ENCODE data around the gene RRM1.
A peak's percentile ranks its signal among the peaks of the same experiment; 100 is the strongest.

Gene RRM1

DNA sequence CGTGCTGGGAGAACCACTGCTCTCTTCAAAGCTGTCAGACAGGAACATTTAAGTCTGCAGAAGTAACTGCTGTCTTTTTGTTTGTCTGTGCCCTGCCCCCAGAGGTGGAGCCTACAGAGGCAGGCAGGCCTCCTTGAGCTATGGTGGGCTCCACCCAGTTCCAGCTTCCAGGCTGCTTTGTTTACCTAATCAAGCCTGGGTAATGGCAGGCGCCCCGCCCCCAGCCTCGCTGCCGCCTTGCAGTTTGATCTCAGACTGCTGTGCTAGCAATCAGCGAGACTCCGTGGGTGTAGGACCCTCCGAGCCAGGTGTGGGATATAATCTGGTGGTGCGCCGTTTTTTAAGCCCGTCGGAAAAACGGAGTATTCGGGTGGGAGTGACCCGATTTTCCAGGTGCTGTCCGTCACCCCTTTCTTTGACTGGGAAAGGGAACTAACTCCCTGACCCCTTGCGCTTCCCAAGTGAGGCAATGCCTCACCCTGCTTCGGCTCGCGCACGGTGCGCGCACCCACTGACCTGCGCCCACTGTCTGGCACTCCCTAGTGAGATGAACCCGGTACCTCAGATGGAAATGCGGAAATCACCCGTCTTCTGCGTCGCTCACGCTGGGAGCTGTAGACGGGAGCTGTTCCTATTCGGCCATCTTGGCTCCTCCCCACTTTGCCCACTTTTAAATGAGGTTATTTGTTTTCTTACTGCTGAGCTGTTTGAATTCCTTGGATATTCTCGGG is 81.2 kb downstream of the RRM1 start:
- TF ChIP-seq YY1 (IDR thresholded peaks at IDR 0.05; ENCODE audit: low read depth), result 0 out of 2 replicates have a peak, but pooled peaks have one; percentile 37

DNA sequence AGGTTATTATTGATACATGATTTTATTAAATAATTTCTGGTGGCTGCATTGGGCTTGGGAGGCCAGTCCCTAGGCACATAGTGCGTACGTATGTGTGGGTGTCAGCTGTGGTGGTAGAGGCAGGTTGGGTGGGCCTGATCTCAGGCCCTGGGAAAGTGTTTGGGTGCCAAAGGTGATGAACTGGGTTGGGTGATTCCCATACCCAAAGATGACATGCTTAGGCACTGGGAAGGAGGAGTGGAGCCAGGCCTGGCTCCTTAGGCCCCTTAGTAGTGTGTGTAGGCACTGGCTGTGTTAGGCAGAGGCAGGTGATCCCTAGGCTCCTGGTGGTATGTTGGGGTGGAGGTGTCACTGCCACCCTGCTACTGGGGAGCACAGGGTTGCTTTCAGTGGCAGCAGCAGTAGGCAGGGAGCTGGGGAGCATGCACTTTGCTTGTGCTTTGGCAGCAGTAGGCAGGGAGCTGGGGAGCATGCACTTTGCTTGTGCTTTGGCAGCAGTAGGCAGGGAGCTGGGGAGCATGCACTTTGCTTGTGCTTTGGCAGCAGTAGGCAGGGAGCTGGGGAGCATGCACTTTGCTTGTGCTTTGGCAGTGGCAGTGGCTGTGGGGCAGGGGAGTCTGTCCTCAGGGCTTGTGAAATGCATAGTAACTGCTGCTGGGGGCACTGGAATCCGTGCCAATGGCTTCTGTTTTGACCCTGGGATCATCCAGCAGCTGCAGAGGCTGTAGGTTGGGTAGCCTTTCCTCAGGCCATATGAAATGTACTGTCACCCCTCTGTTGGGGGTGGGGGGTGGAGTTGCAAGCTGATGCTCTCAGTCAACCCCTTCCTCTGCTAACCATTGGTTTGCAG is 84.4 kb downstream of the RRM1 start:
- TF ChIP-seq TCF12 (IDR thresholded peaks at IDR 0.05; ENCODE audit: low read depth) (no peak), FOXM1 (IDR thresholded peaks at IDR 0.05; ENCODE audit: borderline replicate concordance, low read depth) (no peak), EGR1 (IDR thresholded peaks at IDR 0.05) (no peak)
- TF ChIP-seq, protein P1, sequence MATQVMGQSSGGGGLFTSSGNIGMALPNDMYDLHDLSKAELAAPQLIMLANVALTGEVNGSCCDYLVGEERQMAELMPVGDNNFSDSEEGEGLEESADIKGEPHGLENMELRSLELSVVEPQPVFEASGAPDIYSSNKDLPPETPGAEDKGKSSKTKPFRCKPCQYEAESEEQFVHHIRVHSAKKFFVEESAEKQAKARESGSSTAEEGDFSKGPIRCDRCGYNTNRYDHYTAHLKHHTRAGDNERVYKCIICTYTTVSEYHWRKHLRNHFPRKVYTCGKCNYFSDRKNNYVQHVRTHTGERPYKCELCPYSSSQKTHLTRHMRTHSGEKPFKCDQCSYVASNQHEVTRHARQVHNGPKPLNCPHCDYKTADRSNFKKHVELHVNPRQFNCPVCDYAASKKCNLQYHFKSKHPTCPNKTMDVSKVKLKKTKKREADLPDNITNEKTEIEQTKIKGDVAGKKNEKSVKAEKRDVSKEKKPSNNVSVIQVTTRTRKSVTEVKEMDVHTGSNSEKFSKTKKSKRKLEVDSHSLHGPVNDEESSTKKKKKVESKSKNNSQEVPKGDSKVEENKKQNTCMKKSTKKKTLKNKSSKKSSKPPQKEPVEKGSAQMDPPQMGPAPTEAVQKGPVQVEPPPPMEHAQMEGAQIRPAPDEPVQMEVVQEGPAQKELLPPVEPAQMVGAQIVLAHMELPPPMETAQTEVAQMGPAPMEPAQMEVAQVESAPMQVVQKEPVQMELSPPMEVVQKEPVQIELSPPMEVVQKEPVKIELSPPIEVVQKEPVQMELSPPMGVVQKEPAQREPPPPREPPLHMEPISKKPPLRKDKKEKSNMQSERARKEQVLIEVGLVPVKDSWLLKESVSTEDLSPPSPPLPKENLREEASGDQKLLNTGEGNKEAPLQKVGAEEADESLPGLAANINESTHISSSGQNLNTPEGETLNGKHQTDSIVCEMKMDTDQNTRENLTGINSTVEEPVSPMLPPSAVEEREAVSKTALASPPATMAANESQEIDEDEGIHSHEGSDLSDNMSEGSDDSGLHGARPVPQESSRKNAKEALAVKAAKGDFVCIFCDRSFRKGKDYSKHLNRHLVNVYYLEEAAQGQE (IDR thresholded peaks at IDR 0.05; ENCODE audit: low read depth), result no peak

DNA sequence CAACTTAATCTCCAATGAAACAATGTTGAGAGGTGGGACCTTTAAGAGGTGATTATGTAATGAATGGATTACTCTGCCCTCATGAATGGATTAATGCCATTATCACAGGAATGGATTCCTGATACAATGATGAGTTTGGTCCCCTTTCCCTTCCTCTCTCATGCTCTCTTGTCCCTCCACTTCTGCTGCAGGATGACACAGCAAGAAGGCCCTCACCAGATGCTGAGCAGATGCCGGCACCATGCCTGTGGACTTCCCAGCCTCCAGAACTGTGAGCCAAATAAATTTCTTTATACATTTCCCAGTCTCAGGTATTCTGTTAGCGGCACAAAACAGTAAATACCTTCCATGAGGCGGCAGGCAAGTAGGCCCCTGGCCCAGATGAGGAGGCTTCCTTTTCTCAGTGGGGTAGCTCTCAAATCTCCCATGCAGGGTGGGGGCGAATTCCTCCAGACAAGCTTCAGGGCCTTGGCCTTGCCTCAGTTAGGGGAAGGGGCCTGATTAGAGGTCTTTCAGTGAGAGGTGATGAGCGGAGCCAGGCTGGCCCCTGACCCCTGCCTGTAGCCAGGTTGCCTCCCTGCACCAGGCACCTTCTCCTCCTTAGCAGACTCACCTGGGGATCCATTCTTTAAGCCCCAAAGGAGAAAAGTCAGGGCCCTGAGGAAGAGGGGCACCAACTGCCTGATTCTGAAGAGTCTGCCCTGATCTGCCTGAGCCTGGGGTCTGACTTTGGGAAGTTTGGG is 86.0 kb downstream of the RRM1 start:
- TF ChIP-seq RAD21 (IDR thresholded peaks at IDR 0.05; ENCODE audit: low read depth) (no peak), NFIC (IDR thresholded peaks at IDR 0.05) (no peak), EP300 (IDR thresholded peaks at IDR 0.05; ENCODE audit: borderline replicate concordance) (no peak), FOXM1 (IDR thresholded peaks at IDR 0.05; ENCODE audit: borderline replicate concordance, low read depth) (no peak), TCF12 (IDR thresholded peaks at IDR 0.05; ENCODE audit: low read depth) (no peak), CEBPB (IDR thresholded peaks at IDR 0.05) (no peak), EGR1 (IDR thresholded peaks at IDR 0.05) (no peak)
- TF ChIP-seq, protein P2, sequence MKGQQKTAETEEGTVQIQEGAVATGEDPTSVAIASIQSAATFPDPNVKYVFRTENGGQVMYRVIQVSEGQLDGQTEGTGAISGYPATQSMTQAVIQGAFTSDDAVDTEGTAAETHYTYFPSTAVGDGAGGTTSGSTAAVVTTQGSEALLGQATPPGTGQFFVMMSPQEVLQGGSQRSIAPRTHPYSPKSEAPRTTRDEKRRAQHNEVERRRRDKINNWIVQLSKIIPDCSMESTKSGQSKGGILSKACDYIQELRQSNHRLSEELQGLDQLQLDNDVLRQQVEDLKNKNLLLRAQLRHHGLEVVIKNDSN (IDR thresholded peaks at IDR 0.05), result no peak

DNA sequence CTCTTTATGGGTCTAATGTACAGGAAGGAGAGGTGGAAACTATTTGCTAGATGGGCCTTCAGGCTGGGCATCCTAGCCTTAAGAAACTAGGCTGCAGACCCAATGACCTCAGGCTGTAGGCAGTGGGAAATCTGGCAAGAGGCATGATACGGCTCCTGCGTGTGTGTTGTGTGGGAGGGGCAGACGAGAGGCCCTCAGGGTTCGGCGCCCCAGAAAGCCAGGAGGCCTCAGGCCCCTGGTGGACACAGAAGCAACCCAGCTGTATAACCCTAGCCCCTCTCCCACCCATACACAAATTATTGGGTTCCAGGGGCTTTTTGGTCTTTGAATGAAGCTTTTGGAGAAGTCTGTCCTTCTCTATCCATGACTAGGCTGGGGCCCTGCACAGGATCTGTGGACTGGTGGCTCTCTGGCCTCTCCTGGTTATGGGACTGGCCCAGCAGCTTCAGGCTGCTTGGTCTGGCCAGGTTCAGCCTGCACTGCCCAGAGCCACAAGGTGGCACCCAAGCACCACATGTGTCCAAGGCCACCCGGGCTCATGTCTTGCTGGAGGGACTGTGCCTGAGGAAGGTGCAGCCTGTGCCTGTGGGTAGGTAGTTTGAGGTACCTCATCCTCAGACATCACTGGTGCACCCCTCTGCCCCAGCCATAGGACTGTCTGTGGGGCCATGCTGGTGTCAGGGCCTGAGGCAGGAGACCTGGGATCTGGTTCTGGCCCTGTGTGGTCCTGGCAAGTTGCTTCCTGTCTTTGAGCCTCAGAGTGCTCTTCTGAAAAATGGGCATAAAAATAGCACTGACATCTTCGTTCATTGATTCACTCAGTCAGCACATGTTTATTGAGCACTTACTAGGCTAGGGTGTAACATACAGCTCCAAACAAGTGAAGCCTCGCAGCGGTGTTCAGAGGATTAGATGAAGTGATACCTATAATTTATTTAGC is 87.5 kb downstream of the RRM1 start:
- TF ChIP-seq RAD21 (IDR thresholded peaks at IDR 0.05; ENCODE audit: low read depth) (peak; percentile 80), YY1 (IDR thresholded peaks at IDR 0.05; ENCODE audit: low read depth) (no peak)
- TF ChIP-seq, protein P3, sequence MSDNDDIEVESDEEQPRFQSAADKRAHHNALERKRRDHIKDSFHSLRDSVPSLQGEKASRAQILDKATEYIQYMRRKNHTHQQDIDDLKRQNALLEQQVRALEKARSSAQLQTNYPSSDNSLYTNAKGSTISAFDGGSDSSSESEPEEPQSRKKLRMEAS (IDR thresholded peaks at IDR 0.05), result 0 out of 2 replicates have a peak, but pooled peaks have one; percentile 28

DNA sequence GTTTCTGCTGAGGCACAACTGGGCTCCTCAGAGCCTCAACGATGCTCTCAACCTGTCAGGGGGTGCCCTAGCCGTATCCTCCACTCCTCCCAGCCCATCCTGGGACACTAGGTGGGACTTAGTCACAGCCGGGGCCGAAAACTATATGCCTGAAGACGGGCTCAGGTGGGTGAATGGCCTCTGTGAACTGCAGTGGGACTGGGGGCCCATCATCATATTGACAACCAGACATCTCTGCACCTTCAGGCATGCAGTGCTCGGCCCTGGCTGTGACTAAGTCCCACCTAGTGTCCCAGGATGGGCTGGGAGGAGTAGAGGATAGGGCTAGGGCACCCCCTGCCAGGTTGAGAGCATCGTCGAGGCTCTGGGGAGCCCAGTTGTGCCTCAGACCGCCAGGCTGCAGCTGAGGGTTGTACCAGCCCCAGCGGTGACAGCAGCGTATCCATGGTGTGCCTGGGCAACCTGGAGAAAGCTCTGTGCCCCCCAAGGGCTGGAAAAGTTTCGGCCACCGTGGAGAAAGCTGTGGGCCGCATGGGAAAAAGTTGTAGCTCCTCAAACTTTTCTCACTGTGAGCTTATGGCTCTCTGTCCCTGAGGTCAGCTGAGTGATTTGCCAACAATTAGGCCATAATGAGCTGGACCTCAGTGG is 88.9 kb downstream of the RRM1 start:
- TF ChIP-seq, protein P2 (IDR thresholded peaks at IDR 0.05), result no peak
- TF ChIP-seq EP300 (IDR thresholded peaks at IDR 0.05; ENCODE audit: borderline replicate concordance) (no peak), ZBTB7A (IDR thresholded peaks at IDR 0.05; ENCODE audit: low read depth) (no peak)

DNA sequence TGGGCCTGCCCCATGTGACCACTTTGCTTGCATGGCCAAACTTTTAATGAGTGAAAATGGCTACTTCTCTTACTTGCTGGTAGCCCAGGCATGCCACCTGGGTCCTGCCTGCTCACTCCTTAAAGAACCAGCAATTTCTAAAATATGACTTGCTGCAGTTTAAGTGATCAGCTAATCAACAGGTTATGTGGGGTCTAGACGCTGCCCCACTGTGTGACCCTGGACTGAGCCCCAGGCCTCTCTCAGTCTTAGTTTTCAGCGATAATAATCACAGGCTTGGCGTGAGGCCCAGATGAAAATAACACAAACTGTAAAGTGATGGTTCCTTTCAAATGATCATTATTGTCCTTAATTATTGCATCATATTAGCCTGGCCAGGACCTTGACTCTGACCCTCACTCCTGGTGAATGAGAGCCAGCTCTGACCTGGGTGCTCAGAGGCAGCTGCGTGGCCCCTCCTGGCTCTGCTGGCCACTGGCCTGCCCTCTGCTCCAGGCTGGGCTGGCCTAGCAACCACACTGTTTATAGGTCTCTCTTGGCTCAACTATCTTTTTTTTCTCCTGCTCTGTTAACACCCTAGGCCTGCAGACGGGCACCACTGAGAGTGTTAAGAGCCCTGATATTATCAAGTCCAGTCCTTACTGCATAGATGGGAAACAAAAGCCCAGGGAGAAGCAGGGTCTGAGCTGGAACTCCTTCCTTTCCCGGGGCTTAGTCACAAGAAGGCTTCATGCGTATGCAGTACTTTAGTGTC is 89.7 kb downstream of the RRM1 start:
- TF ChIP-seq EP300 (IDR thresholded peaks at IDR 0.05; ENCODE audit: borderline replicate concordance), result no peak
- no peak for TF ChIP-seq TCF12 (IDR thresholded peaks at IDR 0.05; ENCODE audit: low read depth)
- no peak for TF ChIP-seq CEBPB (IDR thresholded peaks at IDR 0.05)
- TF ChIP-seq NFIC (IDR thresholded peaks at IDR 0.05), result no peak
- no peak for TF ChIP-seq ZBTB7A (IDR thresholded peaks at IDR 0.05; ENCODE audit: low read depth)
- TF ChIP-seq FOXM1 (IDR thresholded peaks at IDR 0.05; ENCODE audit: borderline replicate concordance, low read depth), result no peak
- TF ChIP-seq CREB1 (IDR thresholded peaks at IDR 0.05; ENCODE audit: low read depth), result no peak
- no peak for TF ChIP-seq TEAD4 (IDR thresholded peaks at IDR 0.05)
- no peak for TF ChIP-seq RAD21 (IDR thresholded peaks at IDR 0.05; ENCODE audit: low read depth)
- TF ChIP-seq, protein P2 (IDR thresholded peaks at IDR 0.05), result no peak
- TF ChIP-seq, protein P3 (IDR thresholded peaks at IDR 0.05), result no peak
- TF ChIP-seq, protein P1 (IDR thresholded peaks at IDR 0.05; ENCODE audit: low read depth), result no peak
- TF ChIP-seq EGR1 (IDR thresholded peaks at IDR 0.05), result no peak
- TF ChIP-seq TAF1 (IDR thresholded peaks at IDR 0.05; ENCODE audit: low read depth), result no peak
- no peak for TF ChIP-seq YY1 (IDR thresholded peaks at IDR 0.05; ENCODE audit: low read depth)
